ENCODE data around the gene ZRANB2.

ZRANB2 gene

DNA sequence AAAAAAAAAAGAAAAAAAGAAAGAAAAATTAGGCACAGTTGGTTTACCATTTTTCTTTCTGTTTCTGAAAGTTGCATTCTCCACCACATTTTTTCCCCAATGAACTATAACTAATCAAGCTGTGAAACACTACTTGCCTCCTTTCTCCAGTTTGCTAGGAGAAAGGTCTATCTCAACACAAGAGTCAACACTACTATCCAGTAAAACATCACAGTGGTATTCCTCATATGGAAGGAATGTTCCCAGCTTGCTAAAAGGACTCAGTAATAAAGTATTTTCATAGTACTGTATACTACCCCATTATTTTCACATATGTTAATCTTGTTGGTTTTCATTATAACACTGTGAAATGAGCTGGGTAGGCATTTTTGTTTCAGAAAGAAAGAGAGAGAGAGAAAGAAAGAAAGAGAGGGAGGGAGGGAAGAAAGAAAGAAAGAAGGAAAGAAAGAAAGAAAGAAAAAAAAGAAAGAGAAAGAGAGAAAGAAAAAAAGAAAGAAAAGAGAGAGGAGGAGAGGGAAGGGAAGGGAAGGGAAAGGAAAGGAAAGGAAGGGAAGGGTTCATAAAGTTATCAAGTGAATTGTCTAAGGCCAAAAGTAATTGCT is 41.1 kb downstream of the ZRANB2 start:
- DNase-seq (ENCODE audit: extremely low spot score) = no peak
- POLR2A ChIA-PET = no interaction called here
- CTCF ChIA-PET = no interaction called here
- no peak for TF ChIP-seq CTBP1 (IDR thresholded peaks at IDR 0.05; ENCODE audit: borderline replicate concordance)
- no peak for TF ChIP-seq L3MBTL2 (conservative IDR thresholded peaks at IDR 0.05)

DNA sequence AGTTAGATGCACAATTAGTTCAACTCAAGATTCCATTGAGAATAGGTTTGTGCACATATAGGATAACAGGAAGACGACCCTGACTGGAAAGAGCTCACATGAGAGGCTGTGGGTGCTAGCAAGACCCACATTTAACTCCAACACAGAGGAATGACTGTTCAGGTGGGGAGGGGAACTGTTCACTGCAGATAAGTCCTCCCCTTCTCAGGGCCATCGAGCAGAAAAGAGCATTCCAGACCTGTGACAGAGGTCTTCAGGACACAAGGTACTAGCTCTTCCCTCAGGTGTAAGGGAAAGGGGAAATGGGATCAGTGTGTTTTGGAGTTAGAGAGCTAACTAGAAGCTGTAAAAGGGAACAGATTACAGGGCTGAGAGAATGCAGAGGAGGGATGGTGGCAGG is 41.9 kb downstream of the ZRANB2 start:
- no peak for TF ChIP-seq SP1 (IDR thresholded peaks at IDR 0.05)
- no peak for TF ChIP-seq NFRKB (IDR thresholded peaks at IDR 0.05)
- TF ChIP-seq L3MBTL2 (conservative IDR thresholded peaks at IDR 0.05) = no peak
- no peak for TF ChIP-seq TARDBP (IDR thresholded peaks at IDR 0.05)
- TF ChIP-seq HDGF (IDR thresholded peaks at IDR 0.05; ENCODE audit: borderline replicate concordance) = no peak
- no peak for TF ChIP-seq ZNF384 (IDR thresholded peaks at IDR 0.05)
- no peak for TF ChIP-seq FOXA1 (IDR thresholded peaks at IDR 0.05)
- DNase-seq (ENCODE audit: extremely low spot score) = no peak
- ChIA-PET CTCF (no interaction called here), POLR2A (no interaction called here)

- CTCF ChIA-PET = no interaction called here
- DNase-seq (ENCODE audit: extremely low spot score) = no peak
- POLR2A ChIA-PET = no interaction called here
- no peak for TF ChIP-seq TARDBP (IDR thresholded peaks at IDR 0.05)
- no peak for TF ChIP-seq FOXM1 (IDR thresholded peaks at IDR 0.05; ENCODE audit: borderline replicate concordance)
- TF ChIP-seq CTBP1 (IDR thresholded peaks at IDR 0.05; ENCODE audit: borderline replicate concordance) = no peak
- no peak for TF ChIP-seq FOXK2 (IDR thresholded peaks at IDR 0.05)
- no peak for TF ChIP-seq SUZ12 (IDR thresholded peaks at IDR 0.05)
- TF ChIP-seq HDGF (IDR thresholded peaks at IDR 0.05; ENCODE audit: borderline replicate concordance) = no peak
- TF ChIP-seq ZNF384 (IDR thresholded peaks at IDR 0.05) = no peak
- TF ChIP-seq LEF1 (IDR thresholded peaks at IDR 0.05; ENCODE audit: borderline replicate concordance) = no peak
- TF ChIP-seq SP1 (IDR thresholded peaks at IDR 0.05) = no peak
- no peak for TF ChIP-seq ELF4 (IDR thresholded peaks at IDR 0.05)
- TF ChIP-seq BHLHE40 (IDR thresholded peaks at IDR 0.05; ENCODE audit: borderline replicate concordance) = no peak
- TF ChIP-seq NFRKB (IDR thresholded peaks at IDR 0.05) = no peak
- no peak for TF ChIP-seq ARNT (IDR thresholded peaks at IDR 0.05)
- TF ChIP-seq L3MBTL2 (conservative IDR thresholded peaks at IDR 0.05) = no peak
- TF ChIP-seq, protein P1, sequence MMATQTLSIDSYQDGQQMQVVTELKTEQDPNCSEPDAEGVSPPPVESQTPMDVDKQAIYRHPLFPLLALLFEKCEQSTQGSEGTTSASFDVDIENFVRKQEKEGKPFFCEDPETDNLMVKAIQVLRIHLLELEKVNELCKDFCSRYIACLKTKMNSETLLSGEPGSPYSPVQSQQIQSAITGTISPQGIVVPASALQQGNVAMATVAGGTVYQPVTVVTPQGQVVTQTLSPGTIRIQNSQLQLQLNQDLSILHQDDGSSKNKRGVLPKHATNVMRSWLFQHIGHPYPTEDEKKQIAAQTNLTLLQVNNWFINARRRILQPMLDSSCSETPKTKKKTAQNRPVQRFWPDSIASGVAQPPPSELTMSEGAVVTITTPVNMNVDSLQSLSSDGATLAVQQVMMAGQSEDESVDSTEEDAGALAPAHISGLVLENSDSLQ (IDR thresholded peaks at IDR 0.05) = no peak
- TF ChIP-seq FOXA1 (IDR thresholded peaks at IDR 0.05) = no peak
Observed at GRCh38 chr1:71037829-71038620, 42.8 kb downstream of the ZRANB2 start.

- no peak for TF ChIP-seq FOXA1 (IDR thresholded peaks at IDR 0.05)
- TF ChIP-seq SUZ12 (IDR thresholded peaks at IDR 0.05) = no peak
- TF ChIP-seq SP1 (IDR thresholded peaks at IDR 0.05) = no peak
- TF ChIP-seq NFRKB (IDR thresholded peaks at IDR 0.05) = no peak
- no peak for TF ChIP-seq HDGF (IDR thresholded peaks at IDR 0.05; ENCODE audit: borderline replicate concordance)
- TF ChIP-seq FOXM1 (IDR thresholded peaks at IDR 0.05; ENCODE audit: borderline replicate concordance) = no peak
- no peak for TF ChIP-seq ARNT (IDR thresholded peaks at IDR 0.05)
- TF ChIP-seq ZNF384 (IDR thresholded peaks at IDR 0.05) = no peak
- ChIA-PET CTCF (no interaction called here), POLR2A (no interaction called here)
- no peak for DNase-seq (ENCODE audit: extremely low spot score)
Observed at GRCh38 chr1:71037066-71037465, 43.8 kb downstream of the ZRANB2 start.

- ChIA-PET POLR2A (no interaction called here), CTCF (no interaction called here)
- no peak for TF ChIP-seq ZNF384 (IDR thresholded peaks at IDR 0.05)
- no peak for TF ChIP-seq ARNT (IDR thresholded peaks at IDR 0.05)
- no peak for TF ChIP-seq FOXM1 (IDR thresholded peaks at IDR 0.05; ENCODE audit: borderline replicate concordance)
- no peak for TF ChIP-seq L3MBTL2 (conservative IDR thresholded peaks at IDR 0.05)
- TF ChIP-seq FOXA1 (IDR thresholded peaks at IDR 0.05) = no peak
- no peak for TF ChIP-seq LEF1 (IDR thresholded peaks at IDR 0.05; ENCODE audit: borderline replicate concordance)
- TF ChIP-seq TARDBP (IDR thresholded peaks at IDR 0.05) = no peak
- TF ChIP-seq SP1 (IDR thresholded peaks at IDR 0.05) = no peak
- no peak for TF ChIP-seq SUZ12 (IDR thresholded peaks at IDR 0.05)
- TF ChIP-seq BHLHE40 (IDR thresholded peaks at IDR 0.05; ENCODE audit: borderline replicate concordance) = no peak
- no peak for TF ChIP-seq FOXK2 (IDR thresholded peaks at IDR 0.05)
- DNase-seq (ENCODE audit: extremely low spot score) = no peak
Observed at GRCh38 chr1:71033136-71033535, 47.7 kb downstream of the ZRANB2 start.

DNA sequence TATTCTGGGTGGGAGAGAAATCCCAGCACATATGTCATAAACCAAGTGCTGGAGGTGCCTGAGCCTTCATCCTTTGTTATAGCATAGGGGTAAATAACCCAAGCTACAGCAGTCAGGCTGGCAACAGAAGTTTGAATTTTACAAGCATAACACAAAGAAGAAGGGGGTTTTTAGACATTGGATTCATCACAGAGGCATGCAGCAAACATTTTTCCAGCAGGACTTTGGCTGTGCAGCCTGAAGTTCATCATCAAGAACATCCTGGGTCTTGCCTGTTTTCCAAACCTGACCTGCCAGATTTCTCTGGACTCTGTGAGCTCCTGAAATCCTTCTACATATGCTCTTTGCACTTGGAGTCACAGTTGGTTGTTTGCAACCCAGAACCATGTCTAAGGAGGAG is 49.4 kb downstream of the ZRANB2 start:
- ChIA-PET POLR2A (no interaction called here), CTCF (no interaction called here)
- no peak for TF ChIP-seq FOXM1 (IDR thresholded peaks at IDR 0.05; ENCODE audit: borderline replicate concordance)
- TF ChIP-seq FOXA1 (IDR thresholded peaks at IDR 0.05) = no peak
- no peak for TF ChIP-seq SUZ12 (IDR thresholded peaks at IDR 0.05)
- no peak for TF ChIP-seq ELF4 (IDR thresholded peaks at IDR 0.05)
- TF ChIP-seq CTBP1 (IDR thresholded peaks at IDR 0.05; ENCODE audit: borderline replicate concordance) = no peak
- no peak for TF ChIP-seq ARNT (IDR thresholded peaks at IDR 0.05)
- TF ChIP-seq NFRKB (IDR thresholded peaks at IDR 0.05) = no peak
- TF ChIP-seq ZNF384 (IDR thresholded peaks at IDR 0.05) = no peak
- no peak for TF ChIP-seq L3MBTL2 (conservative IDR thresholded peaks at IDR 0.05)
- no peak for TF ChIP-seq SP1 (IDR thresholded peaks at IDR 0.05)
- no peak for TF ChIP-seq TARDBP (IDR thresholded peaks at IDR 0.05)
- no peak for TF ChIP-seq LEF1 (IDR thresholded peaks at IDR 0.05; ENCODE audit: borderline replicate concordance)
- no peak for TF ChIP-seq HDGF (IDR thresholded peaks at IDR 0.05; ENCODE audit: borderline replicate concordance)
- TF ChIP-seq FOXK2 (IDR thresholded peaks at IDR 0.05) = no peak
- DNase-seq (ENCODE audit: extremely low spot score) = no peak

- TF ChIP-seq L3MBTL2 (conservative IDR thresholded peaks at IDR 0.05) = no peak
- no peak for TF ChIP-seq SP1 (IDR thresholded peaks at IDR 0.05)
- no peak for TF ChIP-seq SUZ12 (IDR thresholded peaks at IDR 0.05)
- no peak for TF ChIP-seq FOXA1 (IDR thresholded peaks at IDR 0.05)
- no peak for TF ChIP-seq CTBP1 (IDR thresholded peaks at IDR 0.05; ENCODE audit: borderline replicate concordance)
- no peak for TF ChIP-seq TARDBP (IDR thresholded peaks at IDR 0.05)
- no peak for TF ChIP-seq NFRKB (IDR thresholded peaks at IDR 0.05)
- TF ChIP-seq, protein P1 (IDR thresholded peaks at IDR 0.05) = no peak
- no peak for TF ChIP-seq ZNF384 (IDR thresholded peaks at IDR 0.05)
- no peak for TF ChIP-seq FOXM1 (IDR thresholded peaks at IDR 0.05; ENCODE audit: borderline replicate concordance)
- CTCF ChIA-PET = no interaction called here
- DNase-seq (ENCODE audit: extremely low spot score) = no peak
- POLR2A ChIA-PET = no interaction called here
Observed at GRCh38 chr1:71030026-71030425, 50.8 kb downstream of the ZRANB2 start.
